B cell (primary cell): ENCODE data around the gene COASY.

Source experiments
- CTCF ChIP-seq: fragments of 200-600 bp; IDR thresholded peaks from one replicate; pipeline ENCODE4 v1.8.0; 2022; ENCODE audit warnings: antibody characterized with exemption, mild to moderate bottlenecking
- EZH2 ChIP-seq: IDR thresholded peaks from 2 replicates; pipeline ENCODE4 v1.6.1; 2012; ENCODE audit warnings: borderline replicate concordance, low read depth, mild to moderate bottlenecking, moderate library complexity, low read length; ENCODE audit not compliant: insufficient read depth, poor library complexity, severe bottlenecking

GRCh38 chr17:42566215-42566882 is 4.4 kb downstream of the COASY start:
- no peak for TF ChIP-seq CTCF
- no peak for TF ChIP-seq EZH2
